ENCODE data around the gene HIP1R. TPM values are rescaled to one million over a fixed set of nuclear protein-coding genes. Genes with fewer than 3 reads are reported as not detected.
A peak's percentile ranks its signal among the peaks of the same experiment; 100 is the strongest.

HIP1R gene
- total RNA-seq, 4 donors from 2014 or later = 162 to 289 (median 200) TPM

DNA sequence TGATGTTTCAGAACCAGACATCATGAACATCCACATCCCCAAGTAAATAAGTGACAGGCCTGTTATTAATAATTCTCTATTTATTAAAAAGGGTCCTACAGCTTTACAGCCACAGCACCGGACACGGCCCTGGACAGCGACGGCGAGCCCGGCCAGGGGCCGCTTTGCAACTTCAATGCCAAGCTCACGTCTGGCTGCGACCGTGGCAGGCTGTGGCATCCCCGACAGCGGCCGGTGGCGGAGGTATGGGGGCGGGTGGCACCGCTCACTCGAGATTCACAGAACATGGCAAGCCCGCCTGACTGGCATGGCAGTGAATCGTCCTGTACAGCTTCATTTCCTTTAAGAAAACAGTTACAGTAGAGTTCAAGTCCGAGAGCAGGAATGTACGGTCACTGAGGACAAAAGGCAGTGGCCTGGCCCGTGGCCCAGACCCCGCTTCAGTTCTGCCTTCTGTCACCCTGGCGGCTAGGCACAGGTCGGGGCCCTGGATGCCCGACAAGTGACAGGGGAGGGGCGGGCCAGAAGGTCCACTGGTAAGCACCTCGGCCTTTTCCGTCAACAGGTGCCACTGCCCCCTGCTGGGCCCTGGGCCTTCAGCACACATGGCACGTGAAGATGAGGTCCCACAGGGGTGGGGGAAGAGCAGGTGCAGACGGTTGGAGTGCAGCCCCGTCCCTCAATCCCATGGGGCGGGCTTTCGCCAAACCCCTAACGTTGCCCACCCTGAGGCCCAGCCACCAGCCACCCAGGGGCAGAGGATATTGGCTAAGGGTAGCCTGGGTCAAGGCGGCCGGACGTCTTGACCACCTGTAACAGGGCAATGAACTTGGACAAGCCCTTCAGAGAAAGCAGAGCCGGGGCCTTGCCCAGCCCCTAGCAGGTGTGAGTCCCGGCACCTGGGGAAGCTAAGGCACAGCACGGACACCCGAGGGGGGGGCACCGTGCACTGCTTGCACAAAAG, 30.3 kb downstream of the HIP1R start:
- 82% methylated on average over 38 of the region's 43 CpGs for WGBS
- H3K27ac ChIP-seq = peak overlapping the region; percentile 10
- H3K4me1 ChIP-seq = peaks cover 60% of the 10 kb centered on the region
- no peaks in the 10 kb centered on the region for H3K27me3 ChIP-seq
- peaks cover 58% of the 10 kb centered on the region for H3K36me3 ChIP-seq
- TF ChIP-seq, protein P1, sequence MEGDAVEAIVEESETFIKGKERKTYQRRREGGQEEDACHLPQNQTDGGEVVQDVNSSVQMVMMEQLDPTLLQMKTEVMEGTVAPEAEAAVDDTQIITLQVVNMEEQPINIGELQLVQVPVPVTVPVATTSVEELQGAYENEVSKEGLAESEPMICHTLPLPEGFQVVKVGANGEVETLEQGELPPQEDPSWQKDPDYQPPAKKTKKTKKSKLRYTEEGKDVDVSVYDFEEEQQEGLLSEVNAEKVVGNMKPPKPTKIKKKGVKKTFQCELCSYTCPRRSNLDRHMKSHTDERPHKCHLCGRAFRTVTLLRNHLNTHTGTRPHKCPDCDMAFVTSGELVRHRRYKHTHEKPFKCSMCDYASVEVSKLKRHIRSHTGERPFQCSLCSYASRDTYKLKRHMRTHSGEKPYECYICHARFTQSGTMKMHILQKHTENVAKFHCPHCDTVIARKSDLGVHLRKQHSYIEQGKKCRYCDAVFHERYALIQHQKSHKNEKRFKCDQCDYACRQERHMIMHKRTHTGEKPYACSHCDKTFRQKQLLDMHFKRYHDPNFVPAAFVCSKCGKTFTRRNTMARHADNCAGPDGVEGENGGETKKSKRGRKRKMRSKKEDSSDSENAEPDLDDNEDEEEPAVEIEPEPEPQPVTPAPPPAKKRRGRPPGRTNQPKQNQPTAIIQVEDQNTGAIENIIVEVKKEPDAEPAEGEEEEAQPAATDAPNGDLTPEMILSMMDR (IDR thresholded peaks at IDR 0.05) = peak; percentile 1 to 28
- no peak for TF ChIP-seq POLR2AphosphoS5 (IDR thresholded peaks at IDR 0.05)
- no peaks in the 10 kb centered on the region for H3K9me3 ChIP-seq
- peak; percentile 75 to 79 for DNase-seq (ENCODE audit: low spot score in 2 of 2)
- H3K4me3 ChIP-seq = no peak overlapping the region

DNA sequence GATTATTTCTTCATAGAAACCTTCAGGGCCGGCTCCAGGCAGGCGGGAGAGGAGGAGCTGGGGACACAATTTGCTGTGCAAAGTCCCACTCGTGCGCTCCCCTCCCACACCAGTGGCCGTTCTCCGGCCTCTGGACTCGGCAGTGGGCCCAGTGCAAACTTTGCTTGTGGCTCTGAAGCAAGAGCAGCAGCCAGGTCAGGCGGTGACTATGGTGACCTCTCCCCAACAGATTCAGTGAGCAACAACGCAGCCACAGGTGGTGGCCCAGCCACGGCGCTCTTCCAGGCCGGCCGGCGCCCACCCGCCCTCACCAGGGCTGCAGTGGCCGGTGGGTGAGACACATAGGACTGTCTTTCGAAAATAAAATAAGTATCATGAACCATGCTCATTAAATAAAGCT, 31.1 kb downstream of the HIP1R start:
- peak in 1 of 2 donors; percentile 72 for DNase-seq (ENCODE audit: low spot score in 2 of 2)
- Histone ChIP-seq H3K27me3 (no peaks in the 10 kb centered on the region), H3K36me3 (peaks cover 54% of the 10 kb centered on the region), H3K4me3 (no peak overlapping the region), H3K9me3 (no peaks in the 10 kb centered on the region), H3K4me1 (peaks cover 64% of the 10 kb centered on the region), H3K27ac (no peak overlapping the region)
- 89% methylated on average over 17 of the region's 17 CpGs for WGBS
- TF ChIP-seq POLR2AphosphoS5 (IDR thresholded peaks at IDR 0.05) (no peak), POLR2A (IDR thresholded peaks at IDR 0.05) (no peak), EP300 (IDR thresholded peaks at IDR 0.05) (no peak)
- TF ChIP-seq, protein P1 (IDR thresholded peaks at IDR 0.05) = no peak

DNA sequence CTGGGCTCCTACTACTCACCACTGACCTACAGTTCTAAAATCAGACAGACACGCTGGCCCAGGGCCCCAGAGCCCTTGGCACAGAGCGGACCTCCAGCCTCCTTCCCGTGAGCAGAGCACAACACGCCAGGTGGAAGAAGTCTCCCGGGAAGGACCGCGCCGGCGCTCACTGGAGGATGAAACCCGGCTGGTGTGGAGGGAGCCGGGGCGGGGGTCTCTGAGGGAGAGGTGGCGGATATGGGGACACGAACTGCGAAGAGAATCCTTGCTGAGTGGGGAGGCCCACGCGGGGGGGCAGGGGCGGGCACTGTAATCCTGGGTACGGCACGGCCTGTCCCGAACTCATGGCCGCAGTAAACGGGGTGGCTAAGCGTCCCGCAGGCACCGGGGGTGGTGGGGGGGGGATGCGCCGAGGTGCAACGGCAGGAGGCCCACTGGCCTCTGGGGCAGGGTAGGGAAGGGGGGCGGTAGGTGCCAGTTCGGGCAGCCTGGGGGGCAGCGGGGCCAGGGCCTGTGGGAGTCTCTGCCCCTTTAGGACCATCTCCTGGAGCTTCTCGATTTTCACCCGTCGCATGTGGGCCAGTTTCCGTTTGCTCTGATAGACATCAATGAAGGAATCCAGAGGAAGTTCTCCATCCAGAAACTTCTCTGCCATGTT, 31.8 kb downstream of the HIP1R start:
- TF ChIP-seq POLR2A (IDR thresholded peaks at IDR 0.05) = no peak
- TF ChIP-seq, protein P1 (IDR thresholded peaks at IDR 0.05) = no peak
- no peak for TF ChIP-seq POLR2AphosphoS5 (IDR thresholded peaks at IDR 0.05)
- no peak for TF ChIP-seq EP300 (IDR thresholded peaks at IDR 0.05)
- Histone ChIP-seq H3K27ac (no peak overlapping the region), H3K36me3 (peaks cover 48% of the 10 kb centered on the region), H3K4me1 (peaks cover 66% of the 10 kb centered on the region), H3K27me3 (no peaks in the 10 kb centered on the region), H3K9me3 (no peaks in the 10 kb centered on the region), H3K4me3 (no peak overlapping the region)
- WGBS = 90% methylated on average over 35 of the region's 36 CpGs
- peak; percentile 66 to 75 for DNase-seq (ENCODE audit: low spot score in 2 of 2)

DNA sequence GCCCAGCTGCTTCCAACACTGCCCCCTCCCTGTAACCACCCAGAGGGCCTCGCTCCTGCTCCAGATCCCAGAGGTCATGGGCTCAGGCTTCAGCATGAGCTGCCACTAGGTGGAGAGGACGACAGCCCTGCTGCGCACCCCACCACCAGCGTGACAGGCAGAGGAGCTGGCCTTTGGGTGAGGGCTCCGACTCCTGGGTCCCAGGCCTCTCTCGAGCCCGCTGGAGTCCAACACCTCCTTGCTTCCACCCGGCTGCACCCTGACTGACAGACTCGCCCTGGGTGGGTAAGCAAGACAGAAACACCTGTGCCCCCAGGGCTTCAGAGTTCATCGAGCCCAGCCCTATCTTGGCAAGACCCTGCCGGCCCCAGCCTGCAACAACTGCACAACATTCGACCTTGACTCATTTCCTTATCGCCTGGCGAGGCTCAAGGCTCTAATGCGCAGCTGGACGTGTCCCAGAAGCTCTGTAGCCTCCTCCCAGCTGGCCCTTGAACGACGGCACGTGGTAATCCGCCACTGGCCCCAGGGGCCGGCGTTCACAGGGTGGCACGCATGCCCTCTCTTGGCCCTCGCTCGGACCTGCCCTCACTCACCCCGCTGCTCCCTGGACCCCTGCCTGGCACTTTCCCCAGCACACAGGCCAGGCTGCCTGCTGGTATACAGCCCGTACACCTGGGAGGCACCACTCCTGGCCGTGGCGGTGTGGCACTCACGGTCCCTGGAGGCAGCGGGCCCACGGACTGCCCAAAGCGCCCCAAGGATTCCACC, 32.6 kb downstream of the HIP1R start:
- WGBS = 60% methylated on average over 12 of the region's 33 CpGs
- peaks cover 68% of the 10 kb centered on the region for H3K4me1 ChIP-seq
- TF ChIP-seq, protein P1 (IDR thresholded peaks at IDR 0.05) = peak; percentile 14 to 22
- TF ChIP-seq POLR2A (IDR thresholded peaks at IDR 0.05) = no peak
- TF ChIP-seq EP300 (IDR thresholded peaks at IDR 0.05) = no peak
- no peaks in the 10 kb centered on the region for H3K27me3 ChIP-seq
- DNase-seq (ENCODE audit: low spot score in 2 of 2) = peak; percentile 67 to 80
- peaks cover 47% of the 10 kb centered on the region for H3K36me3 ChIP-seq
- H3K9me3 ChIP-seq = no peaks in the 10 kb centered on the region
- H3K4me3 ChIP-seq = no peak overlapping the region
- peak overlapping the region; percentile 61 for H3K27ac ChIP-seq

Measured in suprapubic skin (tissue), 4 donors.